GM21576 (cell line): ENCODE results near the gene PRKN.
"Not testable (repeated sequence)": the region's sequence is repeated elsewhere in the genome, so short reads cannot be mapped to it uniquely, and the experiment has no call there.

Experiments
- ATAC-seq: cut with Tn5 transposase; IDR thresholded peaks from one replicate; pipeline ENCODE4 v1.9.1; 2021; ENCODE audit warnings: mild to moderate bottlenecking, moderate library complexity; ENCODE audit not compliant: unreplicated experiment

PRKN gene

DNA sequence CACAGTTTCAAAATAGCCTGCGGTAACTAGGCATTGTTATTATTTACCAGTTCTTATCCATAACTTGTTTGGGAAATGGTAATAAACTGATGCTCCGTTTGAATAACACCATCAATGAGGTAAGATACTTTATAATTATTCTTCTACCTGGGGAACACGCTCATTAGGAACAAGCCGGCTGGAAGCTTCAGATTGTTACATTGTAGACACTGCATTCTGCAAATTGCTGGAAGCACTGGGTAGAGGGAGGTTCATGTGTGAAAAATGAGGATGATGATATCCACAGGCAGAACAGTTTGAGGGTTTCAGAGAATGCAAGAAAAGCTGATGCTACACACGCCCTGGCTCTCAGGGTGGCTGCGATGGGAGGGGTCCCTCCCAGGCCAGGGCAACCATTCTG, 893.1 kb downstream of the PRKN start:
- no peak for ATAC-seq

DNA sequence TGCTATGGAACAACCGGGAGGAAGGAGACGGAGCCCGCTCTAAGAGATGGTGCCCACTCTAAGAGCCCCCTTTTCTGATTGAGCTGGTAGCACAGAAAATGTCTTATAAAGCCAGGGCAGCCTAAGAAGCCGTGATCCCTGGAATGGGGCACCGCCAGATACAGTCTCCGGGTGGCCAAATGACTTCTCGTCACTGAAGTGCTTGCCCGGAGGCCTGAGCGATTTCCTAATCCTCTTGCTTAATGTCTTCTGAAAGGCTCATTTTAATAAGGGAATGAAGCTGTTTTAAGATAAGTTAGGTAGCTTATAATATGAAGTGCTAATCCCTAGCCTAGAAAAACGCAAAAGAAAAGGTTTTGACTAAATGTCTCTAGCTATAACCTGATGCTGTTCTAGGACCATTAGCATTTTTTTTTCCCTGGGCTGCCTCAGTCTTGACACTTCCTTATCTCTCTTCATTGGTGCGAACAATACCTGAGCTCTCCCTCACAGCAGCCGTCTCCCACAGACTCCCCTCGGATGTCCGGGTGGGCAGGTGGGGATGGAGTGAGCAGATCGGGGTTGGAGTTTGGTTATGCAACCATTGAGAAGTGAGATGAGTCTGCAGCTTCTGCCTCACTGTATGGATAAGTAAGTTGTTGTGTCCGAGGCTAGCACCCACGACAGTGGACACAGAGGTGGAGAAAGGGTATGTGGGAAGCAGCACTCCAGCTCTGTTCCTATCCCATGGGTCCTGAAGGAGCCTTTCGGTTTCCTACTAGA, 894.3 kb downstream of the PRKN start:
- ATAC-seq = no peak

DNA sequence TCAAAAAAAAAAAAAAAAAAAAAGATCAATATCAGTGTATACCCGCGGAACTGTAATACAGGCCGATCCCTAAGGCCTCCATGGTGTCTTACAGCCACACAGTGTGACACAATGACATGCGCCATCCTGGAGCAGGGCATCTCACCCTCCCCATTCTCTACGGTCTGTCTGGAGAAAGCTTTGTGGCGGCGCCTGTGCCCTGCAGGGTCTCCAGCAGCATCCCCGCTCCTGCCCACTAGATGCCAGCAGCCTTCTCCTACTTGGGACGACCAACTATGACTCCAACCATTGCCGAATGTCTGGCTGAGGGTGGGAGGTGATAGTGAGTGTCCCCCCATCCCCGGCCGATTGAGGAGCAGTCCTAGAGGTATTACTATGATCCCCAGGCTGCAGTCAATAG, 894.9 kb downstream of the PRKN start:
- no peak for ATAC-seq

DNA sequence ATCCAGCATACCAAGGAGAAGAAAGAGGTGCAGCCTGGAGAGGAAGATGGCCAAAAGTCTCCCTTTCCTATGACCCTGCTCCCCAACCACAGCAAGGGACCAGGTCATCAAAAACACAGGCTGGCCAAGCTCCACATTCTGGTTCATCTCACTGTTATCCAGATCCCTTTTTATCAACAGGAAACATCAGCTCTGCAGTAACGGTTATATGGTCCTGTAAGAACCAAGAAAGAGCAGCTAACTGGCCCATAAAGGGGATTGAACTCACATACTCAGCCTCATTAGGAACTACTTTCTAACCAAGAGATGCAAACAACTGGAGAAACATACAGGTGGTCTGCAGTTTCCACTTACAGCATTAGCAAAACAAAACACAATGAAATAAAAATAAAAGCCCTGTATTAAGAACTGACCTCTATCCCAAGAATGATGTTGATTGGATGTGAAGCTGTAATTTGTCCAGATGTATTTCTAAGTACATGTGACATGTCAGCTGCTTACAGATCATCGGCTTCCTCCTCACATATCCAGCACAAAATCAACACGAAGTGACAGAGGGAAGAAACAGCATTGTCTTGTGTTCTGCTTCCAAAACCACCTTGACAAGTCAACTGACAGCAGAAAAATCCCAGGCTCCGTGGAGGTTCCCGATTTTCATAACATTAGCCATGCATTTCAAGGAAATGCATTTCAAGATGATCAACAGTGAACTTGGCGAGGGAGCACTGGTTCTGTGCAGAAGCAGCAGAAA, 896.5 kb downstream of the PRKN start:
- no peak for ATAC-seq

DNA sequence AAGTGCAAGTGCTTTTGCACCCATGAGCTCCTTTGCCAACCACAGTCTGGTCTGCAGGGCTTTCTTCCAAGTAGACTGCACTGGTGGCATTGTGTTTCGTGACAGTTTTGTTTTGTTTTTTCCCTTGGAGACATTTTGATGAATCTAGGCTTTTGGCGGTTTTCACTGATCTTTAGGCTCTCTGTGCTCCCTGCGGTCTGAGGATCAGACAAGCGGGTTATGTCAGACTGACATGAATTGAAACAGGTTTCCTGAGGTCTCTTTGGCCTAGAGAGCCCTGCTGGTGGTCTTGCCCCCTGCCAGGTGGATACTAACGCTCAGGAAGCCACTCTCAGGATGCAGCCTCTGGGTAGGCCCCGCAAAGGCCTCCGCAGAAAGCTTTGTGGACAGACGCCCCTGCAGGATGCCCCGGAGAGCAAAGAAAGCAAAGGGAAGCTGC, 898.3 kb downstream of the PRKN start:
- no peak for ATAC-seq

DNA sequence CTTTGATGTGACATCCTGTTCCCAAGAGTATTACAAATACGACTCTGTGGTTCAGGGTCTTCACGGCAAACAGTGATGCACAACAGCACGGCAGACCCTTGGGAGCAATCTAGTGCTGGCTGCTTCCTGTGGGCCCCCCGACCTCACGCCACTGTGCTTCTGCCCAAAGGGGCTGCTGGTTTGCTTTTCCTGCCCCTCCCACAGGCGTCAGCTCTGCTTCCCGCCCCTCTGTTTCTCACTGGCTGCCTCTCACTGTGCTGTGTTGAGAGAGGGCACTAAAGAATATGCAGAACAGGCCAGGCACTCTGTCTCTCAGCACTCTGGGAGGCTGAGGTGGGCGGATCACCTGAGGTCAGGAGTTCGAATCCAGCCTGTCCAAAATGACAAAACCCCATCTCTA, 899.2 kb downstream of the PRKN start:
- ATAC-seq = no peak

DNA sequence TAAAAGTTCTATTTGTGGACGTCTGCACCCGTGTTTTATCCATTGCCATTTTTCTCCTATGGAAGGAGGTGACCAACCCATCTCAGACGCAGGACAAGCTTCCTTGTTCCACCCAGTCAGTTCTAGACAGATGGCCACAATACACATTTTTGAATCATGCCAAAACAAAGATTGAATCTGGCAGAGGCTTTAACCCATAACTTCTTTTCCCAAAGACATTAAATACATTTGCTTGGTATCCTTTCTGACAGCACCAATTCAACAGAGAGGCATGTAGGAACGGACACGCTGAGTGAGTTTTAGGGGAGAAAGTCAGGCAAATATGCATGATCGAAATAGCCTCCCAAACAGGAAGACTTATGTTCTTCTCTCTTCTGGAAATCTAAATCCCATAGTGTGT, 901.1 kb downstream of the PRKN start:
- no peak for ATAC-seq

DNA sequence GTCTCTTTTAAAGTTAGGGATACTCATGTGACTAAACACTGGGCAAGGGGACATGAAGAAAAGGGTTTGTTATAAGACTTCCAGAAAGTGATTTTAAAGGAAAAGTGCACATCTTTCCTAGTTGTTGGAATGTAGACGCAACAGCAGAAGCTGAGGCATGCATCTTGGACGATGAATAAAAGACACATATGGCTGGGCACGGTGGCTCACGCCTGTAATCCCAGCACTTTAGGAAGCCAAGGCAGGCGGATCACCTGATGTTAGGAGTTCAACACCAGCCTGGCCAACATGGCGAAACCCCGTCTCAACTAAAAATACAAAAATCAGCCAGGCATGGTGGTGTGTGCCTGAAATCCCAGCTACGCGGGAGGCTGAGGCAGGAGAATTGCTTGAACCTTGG, 905.4 kb downstream of the PRKN start:
- ATAC-seq = not testable (repeated sequence)

DNA sequence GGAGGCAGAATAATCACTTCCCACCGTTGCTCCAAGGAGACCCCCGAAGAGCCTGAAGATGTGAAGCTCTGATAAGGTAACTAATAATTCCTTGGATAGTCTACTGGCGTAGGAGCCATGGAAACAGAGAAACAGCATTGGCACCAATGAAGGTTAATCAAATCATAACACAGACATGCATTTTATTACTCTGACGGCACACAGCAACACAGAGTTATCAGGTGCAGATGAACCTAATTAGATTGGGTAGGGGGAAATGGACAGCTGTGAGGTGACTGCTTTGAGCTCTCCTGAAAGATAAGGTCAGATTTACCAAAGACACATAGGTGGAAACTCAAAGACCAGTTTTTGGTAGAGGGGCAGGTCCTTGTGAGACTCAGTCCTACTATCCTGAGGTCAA, 909.7 kb downstream of the PRKN start:
- ATAC-seq = no peak

DNA sequence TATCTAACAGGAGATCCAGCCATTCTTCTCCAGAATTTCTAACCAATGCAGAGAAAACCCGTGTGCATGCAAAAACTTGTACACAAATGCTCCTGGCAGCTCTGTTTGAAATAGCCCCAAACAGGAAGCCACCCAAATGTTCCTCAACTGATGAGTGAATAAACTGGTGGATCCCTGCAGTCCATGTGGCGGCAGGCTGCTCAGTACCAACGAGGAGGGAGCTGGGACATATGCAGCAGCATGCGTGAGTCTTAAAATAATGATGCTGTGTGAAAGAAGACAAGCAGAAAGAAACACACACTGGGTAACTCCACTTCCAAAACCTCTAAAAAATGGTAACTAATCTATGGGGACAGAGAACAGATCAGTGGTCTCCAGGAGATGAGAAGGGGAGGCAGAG, 911.6 kb downstream of the PRKN start:
- ATAC-seq = no peak

DNA sequence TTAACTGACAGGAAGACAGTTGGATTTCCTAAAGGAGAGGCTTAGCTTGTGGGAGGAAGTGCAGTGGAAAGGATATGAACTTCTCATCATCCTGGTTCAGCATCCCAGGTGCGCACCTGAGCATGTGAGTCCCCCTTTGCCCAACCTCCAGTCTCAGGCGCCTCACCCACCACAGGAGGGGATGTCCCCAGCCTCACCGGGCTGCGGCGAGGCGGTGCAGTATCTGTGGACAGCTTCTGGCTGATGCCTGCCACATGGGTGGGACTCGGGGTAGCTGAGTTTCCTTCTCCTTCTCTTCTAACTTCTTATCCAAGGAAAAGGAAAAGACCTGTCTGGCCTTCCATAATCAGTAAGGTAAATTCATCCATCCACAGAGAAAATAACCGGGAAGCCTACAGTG, 914.4 kb downstream of the PRKN start:
- no peak for ATAC-seq

DNA sequence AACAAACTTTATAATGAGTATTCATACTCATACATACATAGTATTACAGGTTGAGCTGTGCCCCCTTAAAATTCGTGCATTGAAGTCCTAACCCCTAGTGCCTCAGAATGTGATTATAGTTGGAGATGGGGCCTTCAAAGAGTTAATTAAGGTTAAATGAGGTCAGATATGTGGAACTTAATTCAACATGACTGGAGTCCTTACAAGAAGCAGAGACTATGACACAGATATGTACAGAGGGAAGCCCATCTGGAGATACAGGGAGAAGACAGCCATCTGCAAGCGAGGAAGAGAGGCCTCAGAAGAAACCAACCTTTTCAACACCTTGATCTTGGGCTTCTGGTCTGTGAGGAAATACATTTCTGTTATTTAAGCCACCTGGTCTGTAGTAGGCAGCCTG, 917.6 kb downstream of the PRKN start:
- ATAC-seq = no peak

DNA sequence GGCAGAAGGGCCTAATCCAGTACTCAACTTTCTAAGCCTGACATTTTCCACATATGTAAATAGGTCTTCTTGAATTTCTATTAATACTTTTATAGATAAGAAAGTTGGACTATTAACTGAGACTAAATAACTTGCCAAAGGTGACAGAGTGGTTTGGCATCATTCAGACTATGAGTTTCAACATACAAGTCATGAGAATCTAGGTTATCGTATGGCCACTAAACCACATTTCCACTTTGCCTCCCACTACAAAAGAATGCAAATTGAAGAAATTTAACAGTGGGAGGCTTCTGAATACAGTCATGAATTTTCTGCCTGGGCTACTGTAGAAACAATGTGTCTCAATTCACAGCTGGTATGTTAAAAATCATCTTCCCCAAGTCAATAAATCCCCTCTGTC, 922.7 kb downstream of the PRKN start:
- no peak for ATAC-seq

DNA sequence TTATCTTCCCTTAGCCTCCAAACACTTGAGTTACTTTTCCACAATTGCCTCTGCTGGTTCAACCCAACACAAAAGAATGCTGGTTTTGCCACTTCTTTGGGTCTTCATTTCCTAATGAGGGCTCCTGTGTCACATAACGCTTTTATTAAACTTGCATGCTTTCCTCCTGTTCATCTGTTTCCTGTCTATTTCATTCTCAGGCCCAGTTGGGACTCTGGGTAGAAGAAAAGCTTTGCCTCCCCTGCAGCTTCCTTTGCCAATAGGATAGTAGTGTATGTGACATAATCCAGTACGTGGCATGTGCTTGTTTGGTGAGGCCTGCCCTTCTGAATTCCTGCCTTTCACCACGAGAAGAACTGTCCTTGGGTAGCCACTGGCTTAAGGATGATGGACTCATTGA, 924.4 kb downstream of the PRKN start:
- no peak for ATAC-seq

DNA sequence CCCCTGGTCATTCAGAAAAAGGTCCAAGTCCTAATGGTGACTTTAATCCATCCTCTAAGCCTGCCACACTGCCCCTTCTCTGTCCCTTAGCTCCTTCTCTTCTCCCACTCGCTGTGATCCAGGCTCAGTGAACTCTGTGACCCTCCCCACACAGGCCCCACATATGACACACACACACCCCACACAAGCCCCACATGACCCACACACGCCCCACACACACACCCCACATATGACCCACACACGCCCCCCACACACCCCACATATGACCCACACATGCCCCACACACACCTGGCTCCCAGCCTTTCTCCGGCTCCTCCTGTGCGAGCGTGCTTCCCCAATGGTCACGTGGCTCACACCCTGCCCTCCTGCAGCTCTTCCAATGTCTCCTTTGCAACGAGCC, 925.3 kb downstream of the PRKN start:
- no peak for ATAC-seq

DNA sequence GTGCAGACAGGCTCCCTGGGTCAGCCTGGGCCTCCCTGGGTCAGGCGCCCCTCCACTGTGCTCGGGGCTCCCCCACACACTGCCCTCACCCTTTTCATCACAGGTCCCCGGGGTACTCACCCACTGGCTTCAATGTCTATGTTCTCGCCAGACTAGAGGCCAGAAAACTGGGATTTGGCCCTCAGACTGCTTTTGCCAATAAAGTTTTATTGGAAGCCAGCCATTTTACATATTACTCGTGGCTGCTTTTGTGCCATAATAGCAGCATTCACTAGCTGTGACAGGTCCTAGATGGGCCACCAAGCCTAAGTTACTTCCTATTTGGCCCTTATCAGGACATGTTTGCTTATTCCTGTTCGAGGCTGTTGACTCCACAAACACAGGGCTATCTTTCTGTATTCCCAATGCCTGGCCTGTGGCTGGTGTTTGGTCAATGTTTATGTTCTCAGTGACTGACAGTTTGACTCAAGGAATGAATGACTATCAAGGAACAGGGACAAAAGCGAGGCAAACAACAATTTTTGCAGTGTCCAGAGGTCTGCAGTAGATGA, 928.6 kb downstream of the PRKN start:
- no peak for ATAC-seq

DNA sequence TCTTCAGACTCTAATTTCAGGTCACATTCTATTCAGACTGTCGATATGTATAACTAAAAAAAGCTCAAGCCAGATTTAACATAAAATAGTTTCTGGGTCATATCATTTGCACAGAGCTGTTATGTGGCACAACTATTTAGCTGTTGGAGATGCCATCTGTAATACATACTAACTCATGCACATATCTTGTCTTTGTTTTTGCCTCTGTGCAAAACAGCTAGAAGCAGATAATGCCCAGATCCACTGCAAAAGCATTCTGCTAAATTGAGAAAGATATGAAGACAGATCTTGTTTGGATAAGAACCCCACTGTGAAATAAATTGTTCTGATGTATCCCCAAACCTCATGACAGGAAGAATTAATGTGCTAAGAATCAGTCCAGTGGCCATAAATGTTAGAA, 930.9 kb downstream of the PRKN start:
- no peak for ATAC-seq

DNA sequence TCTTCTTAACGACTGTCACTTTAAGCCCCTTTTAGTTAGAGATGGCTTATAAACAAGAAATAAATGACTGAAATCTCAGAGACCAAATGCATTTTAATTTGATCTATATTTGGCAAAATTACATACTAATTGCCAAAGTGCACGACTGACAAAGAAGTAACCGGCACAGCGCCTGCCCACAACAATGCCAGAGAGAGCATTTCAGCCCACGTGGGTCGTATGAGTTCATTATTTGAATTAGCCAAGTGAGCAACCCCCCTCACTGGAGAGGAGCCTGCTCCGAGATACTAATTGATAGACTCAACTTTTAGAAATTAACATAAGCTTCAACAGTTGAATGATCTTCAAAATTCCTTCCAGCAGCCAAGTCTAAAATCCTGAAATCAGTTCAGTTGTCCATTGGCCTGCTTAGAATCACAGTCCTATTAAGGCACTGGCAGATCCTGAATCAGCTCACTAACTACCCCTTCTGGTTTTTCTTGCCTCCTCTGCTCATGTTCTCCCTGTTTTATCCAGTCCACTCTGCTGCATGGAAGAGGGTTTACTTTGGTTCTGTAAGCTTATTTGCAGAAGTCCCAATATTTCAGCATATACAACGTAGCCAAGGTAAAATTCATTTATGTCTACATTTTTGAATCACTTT, 934.6 kb downstream of the PRKN start:
- ATAC-seq = no peak

DNA sequence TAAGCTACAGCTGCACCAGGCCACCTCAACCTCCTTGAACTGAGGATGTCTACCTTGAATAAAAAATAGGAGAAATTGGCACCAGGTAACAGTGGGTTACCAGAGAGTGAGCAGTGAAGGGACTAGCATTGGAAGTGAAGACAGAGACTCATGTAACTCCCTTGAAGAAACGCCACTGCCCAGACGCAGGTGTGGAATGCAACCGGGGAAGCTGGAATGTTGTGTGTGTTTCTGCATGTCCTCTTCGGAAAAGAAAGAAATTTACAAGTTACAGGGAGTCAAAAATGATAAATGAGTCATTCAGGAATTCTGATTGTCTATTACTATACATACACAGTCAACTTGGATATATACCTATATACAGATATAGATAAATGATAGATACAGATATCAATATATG, 939.0 kb downstream of the PRKN start:
- no peak for ATAC-seq

DNA sequence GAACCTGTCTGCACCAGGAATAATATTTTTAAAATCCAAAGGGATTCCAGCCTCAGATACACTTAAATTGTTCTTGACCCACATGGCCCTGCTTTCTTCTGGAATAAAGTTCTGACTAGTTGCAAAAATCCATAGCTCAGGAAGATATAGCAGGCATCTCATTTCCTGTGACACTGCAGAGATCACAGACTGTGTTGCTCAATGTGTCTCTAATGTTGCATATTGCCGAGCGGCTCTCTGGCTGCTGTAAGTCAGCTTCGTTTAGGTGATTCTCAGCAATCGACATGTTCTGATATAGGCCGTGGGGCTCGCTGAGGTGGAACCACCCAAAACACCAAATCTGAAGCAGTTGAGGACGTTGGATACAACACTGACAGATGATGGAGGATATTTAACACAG, 955.4 kb downstream of the PRKN start:
- no peak for ATAC-seq

DNA sequence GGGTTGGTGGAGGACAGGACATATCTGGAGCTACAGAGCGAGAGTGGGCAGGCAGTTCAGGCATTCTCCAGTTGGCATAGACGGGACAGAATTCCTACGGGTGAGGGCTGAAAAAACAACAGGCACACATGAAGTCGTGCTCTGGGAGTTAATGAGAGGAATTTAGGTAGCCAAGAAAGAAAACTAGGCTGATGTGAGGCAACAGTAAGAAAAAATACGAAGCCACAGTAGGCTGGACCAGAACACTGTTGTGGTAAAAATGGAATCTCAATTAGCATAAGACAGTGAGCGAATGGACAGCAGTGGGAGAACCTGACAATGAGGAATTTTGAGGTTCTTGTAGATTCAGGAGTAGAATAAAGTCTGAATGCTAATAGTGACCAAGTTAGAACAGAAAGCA, 965.6 kb downstream of the PRKN start:
- no peak for ATAC-seq

DNA sequence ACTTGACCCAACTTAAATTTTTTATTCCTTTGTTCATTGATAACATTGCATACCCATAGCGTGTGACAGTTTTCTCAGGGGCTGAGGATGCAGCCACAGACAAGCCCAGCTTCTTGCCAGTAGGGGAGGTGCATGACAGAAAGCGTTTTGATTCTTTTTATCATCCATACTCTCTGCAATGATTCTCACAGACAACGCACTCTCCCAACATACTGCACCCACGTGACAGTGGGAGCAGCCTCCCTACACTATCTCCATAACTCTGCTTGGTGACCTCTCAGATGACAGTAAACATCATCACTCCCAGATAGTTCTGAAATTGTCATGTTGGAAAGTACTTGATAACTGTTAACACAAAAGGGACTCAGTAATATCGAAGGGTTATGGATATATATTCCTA, 972.5 kb downstream of the PRKN start:
- no peak for ATAC-seq
